Testis (tissue), 2 donors: ENCODE measurements around the gene LRFN2.

ENCODE experiments used
- POLR2A ChIP-seq: fragments of 450-650 bp; IDR thresholded peaks from one replicate; pipeline ENCODE4 v1.6.1; 2017; ENCODE audit warnings: antibody characterized with exemption, mild to moderate bottlenecking, moderate library complexity
- TF ChIP-seq, protein P1 (sequence below), 3 experiments: fragments of 450-650 bp in 2 of 3; fragments of 200-600 bp in 1 of 3; sonication (generic) in 1 of 3; IDR thresholded peaks; one replicate each; pipeline ENCODE4 v1.5.1; 2016 to 2019; ENCODE audit warnings: antibody characterized with exemption in 3 of 3, mild to moderate bottlenecking in 2 of 3, moderate library complexity in 1 of 3

- TF ChIP-seq, protein P1, sequence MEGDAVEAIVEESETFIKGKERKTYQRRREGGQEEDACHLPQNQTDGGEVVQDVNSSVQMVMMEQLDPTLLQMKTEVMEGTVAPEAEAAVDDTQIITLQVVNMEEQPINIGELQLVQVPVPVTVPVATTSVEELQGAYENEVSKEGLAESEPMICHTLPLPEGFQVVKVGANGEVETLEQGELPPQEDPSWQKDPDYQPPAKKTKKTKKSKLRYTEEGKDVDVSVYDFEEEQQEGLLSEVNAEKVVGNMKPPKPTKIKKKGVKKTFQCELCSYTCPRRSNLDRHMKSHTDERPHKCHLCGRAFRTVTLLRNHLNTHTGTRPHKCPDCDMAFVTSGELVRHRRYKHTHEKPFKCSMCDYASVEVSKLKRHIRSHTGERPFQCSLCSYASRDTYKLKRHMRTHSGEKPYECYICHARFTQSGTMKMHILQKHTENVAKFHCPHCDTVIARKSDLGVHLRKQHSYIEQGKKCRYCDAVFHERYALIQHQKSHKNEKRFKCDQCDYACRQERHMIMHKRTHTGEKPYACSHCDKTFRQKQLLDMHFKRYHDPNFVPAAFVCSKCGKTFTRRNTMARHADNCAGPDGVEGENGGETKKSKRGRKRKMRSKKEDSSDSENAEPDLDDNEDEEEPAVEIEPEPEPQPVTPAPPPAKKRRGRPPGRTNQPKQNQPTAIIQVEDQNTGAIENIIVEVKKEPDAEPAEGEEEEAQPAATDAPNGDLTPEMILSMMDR (IDR thresholded peaks at IDR 0.05): no peak
- no peak for TF ChIP-seq POLR2A
Measured at GRCh38 chr6:40350747-40351217, 236.4 kb downstream of the LRFN2 start.
